Bone marrow (tissue), 2 donors: ENCODE results near the gene VARS1.
"Not testable (repeated sequence)": the region's sequence is repeated elsewhere in the genome, so short reads cannot be mapped to it uniquely, and the experiment has no call there.

Experiments used
- DNase-seq, 2 donors: peaks; one replicate each; lab custom pipeline; 2025; lab: John Stamatoyannopoulos, UW

VARS1 gene

GRCh38 chr6:31795616-31796298, at the start of gene VARS1:
VARS1 (minus strand) TSS chr6:31795752; CDS start chr6:31795217, 535 bp downstream.
- DNase-seq = peak; percentile 69 to 76

DNA sequence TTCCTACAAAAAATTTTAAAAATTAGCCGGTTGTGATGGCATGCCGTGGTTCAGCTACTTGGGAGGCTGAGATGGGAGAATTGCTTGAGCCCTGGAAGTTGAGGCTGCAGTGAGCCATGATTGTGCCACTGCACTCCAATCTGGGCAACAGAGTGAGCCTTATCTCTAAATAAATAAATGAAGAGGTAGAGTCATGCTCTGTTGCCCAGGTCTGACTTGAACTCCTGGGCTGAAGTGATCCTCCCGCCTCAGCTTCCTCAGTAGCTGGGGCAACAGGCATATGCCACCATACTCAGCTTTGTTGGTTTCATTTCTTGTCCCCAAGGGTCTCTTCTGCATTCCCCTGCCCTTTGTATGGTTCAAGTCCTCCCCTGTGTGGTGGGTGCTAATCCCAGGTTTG, 49.0 kb upstream of the VARS1 start:
- no peak for DNase-seq

DNA sequence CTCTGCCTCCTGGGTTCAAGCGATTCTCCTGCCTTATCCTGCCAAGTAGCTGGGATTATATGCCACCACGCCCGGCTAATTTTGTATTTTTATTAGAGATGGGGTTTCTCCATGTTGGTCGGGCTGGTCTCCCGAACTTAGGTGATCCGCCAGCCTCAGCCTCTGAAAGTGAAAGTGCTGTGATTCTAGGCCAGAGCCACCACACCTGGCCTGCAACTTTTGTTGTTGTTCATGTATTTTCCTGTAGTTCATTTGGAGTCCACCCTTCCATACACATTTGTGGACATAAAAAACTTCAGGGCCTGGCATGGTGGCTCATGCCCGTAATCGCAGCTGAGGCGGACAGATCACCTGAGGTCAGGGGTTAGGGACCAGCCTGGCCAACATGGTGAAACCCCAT, 46.5 kb upstream of the VARS1 start:
- DNase-seq = no peak

GRCh38 chr6:31839779-31840126, 44.2 kb upstream of the VARS1 start:
- not testable (repeated sequence) for DNase-seq

GRCh38 chr6:31838968-31839367, 43.4 kb upstream of the VARS1 start:
- DNase-seq = no peak

DNA sequence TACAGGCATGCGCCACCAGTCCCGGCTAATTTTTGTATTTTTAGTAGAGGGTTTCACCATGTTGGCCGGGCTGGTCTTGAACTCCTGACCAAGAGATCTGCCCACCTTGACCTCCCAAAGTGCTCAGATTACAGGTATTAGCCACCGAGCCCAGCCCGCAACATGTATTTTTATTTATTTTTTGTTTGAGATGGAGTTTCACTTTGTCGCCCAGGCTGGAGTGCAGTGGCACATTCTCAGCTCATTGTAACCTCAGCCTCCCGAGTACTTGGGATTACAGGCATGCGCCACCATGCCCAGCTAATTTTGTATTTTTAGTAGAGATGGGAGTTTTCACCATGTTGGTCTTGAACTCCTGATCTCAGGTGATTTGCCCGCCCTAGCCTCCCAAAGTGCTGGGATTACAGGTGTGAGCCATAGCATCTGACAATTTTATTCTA, 42.6 kb upstream of the VARS1 start:
- DNase-seq = not testable (repeated sequence)

DNA sequence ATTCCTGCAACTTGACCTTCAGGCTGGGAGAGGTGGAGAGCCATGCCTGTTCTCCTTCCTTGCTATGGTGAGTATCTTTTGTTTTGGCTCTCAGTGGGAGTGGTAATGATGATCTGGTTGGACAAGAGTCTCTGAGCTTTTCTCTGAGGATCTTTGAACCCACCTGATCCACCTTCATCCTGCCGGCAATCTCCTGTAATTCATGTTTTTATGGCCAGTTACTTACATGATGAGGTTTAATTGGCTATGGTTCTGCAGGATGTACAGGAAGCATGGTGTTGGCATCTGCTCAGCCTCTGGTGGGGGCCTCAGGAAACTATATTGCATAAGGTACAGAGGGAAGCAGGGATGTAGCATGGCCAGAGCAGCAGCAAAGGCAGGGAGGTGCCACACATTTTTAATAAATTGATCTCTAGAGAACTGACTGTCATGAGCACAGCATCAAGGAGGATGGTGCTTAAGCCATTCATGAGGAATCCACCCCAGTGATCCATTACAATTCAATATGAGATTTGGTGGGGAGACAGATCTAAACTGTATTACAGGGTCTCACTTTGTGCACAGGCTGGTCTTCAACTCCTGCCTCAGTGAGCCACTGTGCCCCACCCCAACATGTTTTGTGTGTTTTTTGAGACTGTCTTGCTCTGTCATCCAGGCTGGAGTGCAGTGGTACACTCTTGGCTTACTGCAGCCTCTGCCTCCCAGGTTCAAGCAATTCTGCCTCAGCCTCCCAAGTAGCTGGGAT, 42.0 kb upstream of the VARS1 start:
- DNase-seq = no peak

DNA sequence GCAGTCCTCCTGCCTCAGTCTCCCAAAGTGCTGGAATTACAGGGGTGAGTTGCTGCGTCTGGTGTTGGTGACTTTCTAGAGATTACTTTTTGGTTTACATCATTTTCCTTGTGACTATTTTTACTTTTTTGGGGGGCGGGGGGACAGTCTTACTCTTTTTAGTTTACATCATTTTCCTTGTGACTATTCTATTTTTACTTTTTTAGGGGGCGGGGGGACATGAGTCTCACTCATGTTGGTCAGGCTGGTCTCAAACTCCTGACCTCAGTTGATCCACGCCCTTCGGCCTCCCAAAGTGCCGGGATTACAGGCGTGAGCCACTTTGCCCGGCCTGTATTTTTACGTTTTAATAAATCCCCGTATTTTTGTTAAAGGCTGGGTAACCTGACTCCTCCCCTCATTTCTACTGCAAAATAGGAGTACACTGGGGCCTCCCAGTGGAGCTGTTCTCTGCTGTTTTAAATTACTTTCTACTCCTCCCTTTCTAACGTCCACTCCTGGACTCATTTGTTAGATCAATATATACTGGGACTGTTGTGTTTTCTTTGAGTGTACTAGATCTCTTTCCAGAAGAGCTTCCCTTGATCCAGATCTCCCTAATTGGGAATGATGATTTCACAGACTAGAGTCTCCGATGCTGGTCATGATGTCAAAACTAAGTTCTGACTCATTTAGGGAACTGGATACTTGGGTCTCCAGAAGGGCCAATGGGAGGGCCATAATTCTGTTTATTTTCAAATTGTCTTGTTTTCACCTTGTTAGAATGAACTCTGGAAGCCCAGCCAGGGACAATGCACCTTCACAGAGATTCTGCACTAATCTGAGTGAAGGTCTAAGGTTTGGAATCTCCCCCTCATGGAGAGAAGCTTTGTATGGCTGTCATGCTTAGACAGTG, 41.2 kb upstream of the VARS1 start:
- no peak for DNase-seq

- DNase-seq = no peak
Observed at GRCh38 chr6:31836047-31836473, 40.5 kb upstream of the VARS1 start.

DNA sequence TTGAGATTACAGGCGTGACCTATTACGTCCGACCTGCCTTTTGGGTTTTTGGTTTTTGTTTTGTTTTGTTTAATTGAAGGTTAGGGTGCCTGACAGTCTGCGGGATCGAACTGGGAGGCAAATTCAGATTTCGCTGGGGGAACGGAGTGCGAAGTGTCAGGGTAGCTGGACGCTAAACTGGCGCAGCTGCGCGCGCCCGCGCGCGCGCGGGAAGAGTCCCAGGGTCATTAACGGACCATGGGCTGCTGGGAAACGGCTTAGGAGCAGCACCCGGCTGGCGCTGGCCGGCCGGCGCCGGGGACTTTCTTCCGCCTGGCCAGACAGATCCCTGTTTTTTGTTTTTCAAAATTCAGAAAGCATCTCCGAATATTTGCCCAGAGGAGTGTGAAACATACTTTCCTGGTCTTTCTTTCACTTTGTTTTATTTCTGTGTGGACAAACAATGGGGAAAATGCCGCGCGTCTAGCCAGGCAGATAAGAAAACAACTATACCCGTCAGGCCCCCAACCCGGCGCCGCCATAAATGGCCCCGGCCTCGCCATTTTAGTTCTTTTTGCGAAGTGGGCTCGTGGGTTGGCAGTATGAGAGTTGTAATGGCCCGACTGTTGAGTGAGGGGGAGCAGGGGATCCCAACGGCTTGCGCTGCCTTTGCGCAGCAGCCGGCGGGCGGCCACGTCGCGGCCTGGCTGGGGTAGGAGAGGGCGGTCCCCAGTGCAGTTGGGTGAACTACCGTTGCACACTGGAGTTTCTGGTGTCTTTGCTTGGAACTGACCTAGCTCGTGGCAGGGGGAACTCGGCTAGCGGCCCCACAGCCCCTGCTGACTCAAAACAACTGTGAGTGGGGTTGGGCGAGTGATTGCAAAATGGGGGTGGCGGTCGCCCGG, 39.1 kb upstream of the VARS1 start:
- DNase-seq = peak; percentile 80 to 84

DNA sequence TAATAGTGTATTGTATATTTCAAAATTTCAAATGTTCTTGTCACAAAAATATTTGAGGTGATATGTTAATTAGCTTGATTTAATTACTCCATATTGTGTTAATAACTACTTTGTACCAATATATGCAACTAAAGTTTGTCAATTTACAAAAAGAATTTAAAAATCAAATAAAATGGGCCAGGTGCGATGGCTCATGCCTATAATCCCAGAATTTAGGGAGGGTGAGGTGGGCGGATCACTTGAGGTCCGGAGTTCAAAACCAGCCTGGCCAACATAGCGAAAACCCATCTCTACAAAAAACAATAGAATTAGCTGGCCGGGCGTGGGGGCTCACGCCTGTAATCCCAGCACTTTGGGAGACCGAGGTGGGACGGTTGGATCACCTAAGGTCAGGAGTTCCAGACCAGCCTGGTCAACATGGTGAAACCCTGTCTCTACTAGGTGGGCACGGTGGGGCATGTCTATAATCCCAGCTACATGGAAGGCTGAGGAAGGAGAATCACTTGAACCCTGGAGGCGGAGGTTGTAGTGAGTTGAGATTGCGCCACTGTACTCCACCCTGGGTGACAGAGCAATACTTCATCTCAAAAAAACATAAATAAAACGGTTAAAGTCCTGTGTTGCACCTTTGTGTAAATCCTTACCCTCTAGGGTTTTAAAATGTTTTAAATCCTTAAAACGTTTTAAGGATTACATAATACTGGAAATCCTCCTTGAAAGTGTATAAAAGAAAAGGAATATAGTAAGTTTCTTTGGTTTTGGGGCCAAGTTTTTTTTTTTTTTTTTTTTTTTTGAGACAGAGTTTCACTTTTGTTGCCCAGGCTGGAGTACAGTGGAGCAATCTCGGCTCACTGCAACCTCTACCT, 36.0 kb upstream of the VARS1 start:
- DNase-seq = no peak

DNA sequence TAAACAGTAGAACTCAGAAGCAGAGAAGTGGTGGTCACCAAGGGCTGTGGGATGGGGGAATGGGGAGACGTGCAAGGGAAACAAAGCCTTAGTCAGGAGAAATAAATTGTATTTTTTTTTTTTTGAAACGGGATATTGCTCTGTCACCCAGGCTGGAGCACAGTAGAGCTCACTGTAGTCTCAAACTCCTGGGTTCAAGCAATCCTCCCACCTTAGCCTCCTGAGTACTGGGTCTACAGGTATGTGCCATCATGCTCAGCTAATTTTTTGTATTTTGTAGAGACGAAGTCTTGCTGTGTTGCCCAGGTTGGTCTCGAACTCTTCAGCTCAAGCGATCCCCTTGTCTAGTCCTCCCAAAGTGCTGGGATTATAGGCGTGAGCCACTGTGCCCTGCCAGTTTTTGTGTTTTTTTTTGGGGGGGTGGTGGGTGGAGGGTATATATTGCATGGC, 35.4 kb upstream of the VARS1 start:
- DNase-seq = no peak

GRCh38 chr6:31829633-31830283, 34.2 kb upstream of the VARS1 start:
- peak in 1 of 2 donors; percentile 54 for DNase-seq

- DNase-seq = peak; percentile 99 to 100
Observed at GRCh38 chr6:31827286-31828079, 31.9 kb upstream of the VARS1 start, which contains the start of gene HSPA1B. HSPA1B (plus strand) TSS chr6:31827738; CDS start chr6:31827951, 213 bp downstream.

DNA sequence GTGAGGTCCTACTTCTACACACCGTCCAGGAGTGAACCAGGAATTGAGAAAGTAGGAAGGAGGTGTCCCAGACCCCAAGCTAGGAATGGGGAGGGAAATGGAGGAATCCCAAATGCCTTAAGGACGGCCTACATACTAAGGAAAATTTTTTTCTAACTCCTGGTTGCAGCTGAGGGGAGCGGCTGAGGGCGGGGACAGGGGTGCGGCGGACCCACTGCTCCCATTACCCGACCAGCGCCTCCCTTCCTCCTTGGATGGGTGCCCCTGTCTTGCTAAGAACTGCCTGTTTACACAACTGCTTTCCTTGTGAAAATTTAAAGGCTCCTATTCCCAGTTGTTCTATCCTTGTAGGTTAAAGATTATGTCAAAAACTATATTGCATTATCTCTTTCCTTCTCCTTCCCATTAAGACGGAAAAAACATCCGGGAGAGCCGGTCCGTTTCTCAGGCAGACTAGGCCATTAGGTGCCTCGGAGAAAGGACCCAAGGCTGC, 31.3 kb upstream of the VARS1 start:
- DNase-seq = no peak

GRCh38 chr6:31825553-31825952, 30.0 kb upstream of the VARS1 start:
- DNase-seq = no peak

- DNase-seq = peak in 1 of 2 donors; percentile 5
Observed at GRCh38 chr6:31823592-31824196, 28.1 kb upstream of the VARS1 start.
